H1 (cell line): ENCODE data around the gene RNF214. TPM values are rescaled to one million over a fixed set of nuclear protein-coding genes. Genes with fewer than 3 reads are reported as not detected.

ENCODE experiments used
- CTCF ChIA-PET: fragments of 300-600 bp; sonication (Branson Sonifier 250); formaldehyde crosslinking; loops from one replicate; lab custom pipeline; 2021; ENCODE audit not compliant: partially characterized antibody; lab: Charles Lee
- POLR2A ChIA-PET: fragments of 300-600 bp; sonication (Branson Sonifier 250); formaldehyde crosslinking; loops from one replicate; lab custom pipeline; 2021; ENCODE audit warnings: inconsistent platforms; ENCODE audit not compliant: partially characterized antibody; lab: Charles Lee
- DNase-seq, 2 experiments: peaks; one replicate each; pipeline versions ENCODE4 v3.0.0 to v3.0.0-alpha.2; 2010 to 2022; ENCODE audit warnings: low spot score in 2 of 2, low read depth in 1 of 2, mixed read lengths in 1 of 2
- FAIRE-seq: peaks from 2 replicates; lab custom pipeline; 2011; peaks lifted over from hg19 to GRCh38; lab: Jason Lieb, UNC
- H2AFZ ChIP-seq: 2 replicates; pipeline ENCODE4 v1.8.1; 2012; ENCODE audit warnings: low read length, inconsistent platforms
- H2AK5ac ChIP-seq: 2 replicates; pipeline ENCODE4 v1.6.1; 2013; ENCODE audit warnings: low read depth, low read length
- H2BK120ac ChIP-seq: replicated peaks from 2 replicates; pipeline ENCODE3; 2013; ENCODE audit warnings: low read depth, low read length, inconsistent platforms
- H2BK12ac ChIP-seq: 2 replicates; pipeline ENCODE4 v1.6.1; 2013; ENCODE audit warnings: low read depth, low read length
- H2BK15ac ChIP-seq: 2 replicates; pipeline ENCODE4 v1.6.1; 2013; ENCODE audit warnings: low read length
- H2BK20ac ChIP-seq: 2 replicates; pipeline ENCODE4 v1.6.1; 2013; ENCODE audit warnings: low read length
- H2BK5ac ChIP-seq: 2 replicates; pipeline ENCODE4 v1.6.1; 2013; ENCODE audit warnings: low read depth, low read length
- H3K14ac ChIP-seq: 2 replicates; pipeline ENCODE4 v1.6.1; 2013; ENCODE audit warnings: inconsistent platforms; ENCODE audit not compliant: insufficient read length
- H3K18ac ChIP-seq: 2 replicates; pipeline ENCODE4 v1.6.1; 2013; ENCODE audit warnings: low read length; ENCODE audit errors: extremely low read depth
- H3K23ac ChIP-seq: 2 replicates; pipeline ENCODE4 v1.6.1; 2013; ENCODE audit warnings: inconsistent platforms; ENCODE audit not compliant: insufficient read length
- H3K23me2 ChIP-seq: 2 replicates; pipeline ENCODE4 v1.6.1; 2013; ENCODE audit warnings: low read depth, low read length
- H3K27ac ChIP-seq: 2 replicates; pipeline ENCODE4 v1.6.1; 2011; ENCODE audit warnings: low read depth, low read length, inconsistent platforms
- H3K27me3 ChIP-seq, 4 experiments: replicated peaks in 1 of 4; 1 replicate in 1 of 4; 2 replicates in 3 of 4; pipeline versions ENCODE4 v1.6.1 to v1.8.1; 2011 to 2013; ENCODE audit warnings: low read length in 3 of 4, mild to moderate bottlenecking in 3 of 4, inconsistent platforms in 2 of 4, mixed read lengths in 2 of 4, moderate library complexity in 1 of 4; ENCODE audit not compliant: control insufficient read depth in 3 of 4, insufficient read depth in 3 of 4; ENCODE audit errors: extremely low read depth in 1 of 4
- H3K36me3 ChIP-seq, 4 experiments: 2 replicates each; pipeline versions ENCODE4 v1.6.1 to v1.8.1; 2011 to 2013; ENCODE audit warnings: mild to moderate bottlenecking in 4 of 4, low read length in 3 of 4, moderate library complexity in 2 of 4, control low read depth in 1 of 4, inconsistent platforms in 1 of 4; ENCODE audit not compliant: insufficient read depth in 4 of 4, control insufficient read depth in 2 of 4
- H3K4ac ChIP-seq: replicated peaks from 2 replicates; pipeline ENCODE3; 2013; ENCODE audit warnings: low read length, low read depth, mixed read lengths, inconsistent platforms; ENCODE audit not compliant: insufficient read length
- H3K4me1 ChIP-seq, 4 experiments: replicated peaks in 1 of 4; 1 replicate in 1 of 4; 2 replicates in 3 of 4; pipeline versions ENCODE4 v1.6.1 to v1.8.1; 2011 to 2013; ENCODE audit warnings: low read length in 3 of 4, inconsistent platforms in 2 of 4, mixed read lengths in 1 of 4; ENCODE audit not compliant: insufficient read depth in 4 of 4, control insufficient read depth in 3 of 4
- H3K4me2 ChIP-seq, 2 experiments: 2 replicates each; pipeline versions ENCODE4 v1.6.1 to v1.8.1; 2011 to 2013; ENCODE audit warnings: low read depth in 2 of 2, low read length in 2 of 2, control low read depth in 1 of 2, inconsistent platforms in 1 of 2, mild to moderate bottlenecking in 1 of 2; ENCODE audit not compliant: insufficient read depth in 1 of 2
- H3K4me3 ChIP-seq, 4 experiments: fragments of 200-600, 300-600 bp in 1 of 4; sonication (generic), shearing (Covaris generic), sonication (Bioruptor Twin) in 1 of 4; 2 replicates each; pipeline versions ENCODE4 v1.5.1 to v1.8.1; 2011 to 2016; ENCODE audit warnings: low read length in 4 of 4, low read depth in 3 of 4, control low read depth in 2 of 4, inconsistent platforms in 2 of 4, mild to moderate bottlenecking in 2 of 4, mixed read lengths in 1 of 4, moderate library complexity in 1 of 4; ENCODE audit not compliant: insufficient read depth in 2 of 4; ENCODE audit errors: extremely low read depth in 1 of 4
- H3K56ac ChIP-seq: replicated peaks from 2 replicates; pipeline ENCODE3; 2013; ENCODE audit warnings: low read depth, mild to moderate bottlenecking, mixed read lengths, low read length, inconsistent platforms; ENCODE audit not compliant: insufficient read length
- H3K79me1 ChIP-seq: 2 replicates; pipeline ENCODE4 v1.6.1; 2013; ENCODE audit warnings: low read depth, low read length, control low read depth
- H3K79me2 ChIP-seq, 2 experiments: 2 replicates each; pipeline versions ENCODE4 v1.6.1 to v1.8.1; 2012 to 2013; ENCODE audit warnings: low read length in 2 of 2, mild to moderate bottlenecking in 2 of 2, inconsistent platforms in 1 of 2; ENCODE audit not compliant: insufficient read depth in 2 of 2, control insufficient read depth in 1 of 2
- H3K9ac ChIP-seq, 4 experiments: replicated peaks in 1 of 4; 1 replicate in 1 of 4; 2 replicates in 3 of 4; pipeline versions ENCODE4 v1.6.1 to v1.8.1; 2011 to 2013; ENCODE audit warnings: low read depth in 3 of 4, low read length in 3 of 4, control low read depth in 2 of 4, mild to moderate bottlenecking in 2 of 4, moderate library complexity in 2 of 4, inconsistent platforms in 1 of 4; ENCODE audit errors: extremely low read depth in 1 of 4
- H3K9me3 ChIP-seq, 2 experiments: 2 replicates each; pipeline versions ENCODE4 v1.6.1 to v1.8.1; 2012 to 2013; ENCODE audit warnings: mild to moderate bottlenecking in 2 of 2, moderate library complexity in 2 of 2, control low read depth in 1 of 2, inconsistent platforms in 1 of 2, low read depth in 1 of 2, low read length in 1 of 2, mixed read lengths in 1 of 2; ENCODE audit not compliant: insufficient read depth in 2 of 2
- H4K20me1 ChIP-seq, 2 experiments: replicated peaks in 1 of 2; 2 replicates each; pipeline versions ENCODE3 to v1.8.1; 2011 to 2013; ENCODE audit warnings: inconsistent platforms in 2 of 2, low read length in 2 of 2, mild to moderate bottlenecking in 1 of 2; ENCODE audit not compliant: insufficient read depth in 2 of 2, control insufficient read depth in 1 of 2
- H4K5ac ChIP-seq: 2 replicates; pipeline ENCODE4 v1.6.1; 2013; ENCODE audit warnings: low read length, low read depth, mixed read lengths, inconsistent platforms; ENCODE audit not compliant: insufficient read length
- H4K8ac ChIP-seq: 2 replicates; pipeline ENCODE4 v1.8.0; 2013; ENCODE audit warnings: mild to moderate bottlenecking, moderate library complexity, low read length, inconsistent platforms; ENCODE audit not compliant: insufficient read depth; ENCODE audit errors: extremely low read depth
- H4K91ac ChIP-seq: replicated peaks from 2 replicates; pipeline ENCODE3; 2013; ENCODE audit warnings: low read length, mixed read lengths, inconsistent platforms; ENCODE audit not compliant: insufficient read length
- CHD1 ChIP-seq: IDR thresholded peaks from 2 replicates; pipeline ENCODE4 v1.6.1; 2012; ENCODE audit warnings: low read depth, low read length, improper control_type of control experiment
- SAP30 ChIP-seq: fragments of 300-600 bp; sonication (generic); IDR thresholded peaks from 2 replicates; pipeline ENCODE4 v1.7.1; 2012; ENCODE audit warnings: low read length, moderate library complexity, mild to moderate bottlenecking, inconsistent platforms; ENCODE audit not compliant: insufficient read depth, insufficient replicate concordance
- WGBS, 2 experiments: shearing (Covaris generic) in 1 of 2; methylation state at CpG; one replicate each; pipeline versions ENCODE4 v1.1.6 to v1.1.7; 2013 to 2015; ENCODE audit warnings: low lambda C conversion rate in 2 of 2, mixed read lengths in 2 of 2, inconsistent platforms in 1 of 2, low coverage in 1 of 2, missing lambda C conversion rate in 1 of 2; ENCODE audit not compliant: insufficient replicate concordance in 2 of 2, insufficient coverage in 1 of 2, insufficient read length in 1 of 2; ENCODE audit errors: extremely low coverage in 1 of 2, missing lambda C conversion rate in 1 of 2; 5-methylcytosine and 5-hydroxymethylcytosine counted together
- polyA plus RNA-seq, 7 experiments: library from polyadenylated mRNA; depleted of rRNA in 3 of 7; stranded (reverse) in 5 of 7; unstranded in 2 of 7; fragments of >200 nt in 5 of 7; fragments of 200-250 nt in 2 of 7; gene quantifications; 1 replicate in 5 of 7; 2 replicates in 1 of 7; 4 replicates in 1 of 7; pipeline versions ENCODE4 v1.2.1 to v1.2.3, GENCODE V29; 2011 to 2013; ENCODE audit warnings: missing spikeins in 2 of 7, mixed read lengths in 2 of 7
- total RNA-seq: library from RNA; stranded (reverse); fragmentation: NEBNext Ultra II Directional; extraction: Animal tissue kit (Norgen Biotek cat#: 25700); gene quantifications from 2 replicates; pipeline ENCODE4 v1.2.1, GENCODE V29; 2021

The RNF214 gene
- total and polyA plus RNA-seq, 2 of the 8 experiments (the other 6 are each of a cell fraction or from before 2014, with no cell fraction given), result 34.9 to 35.6 TPM

GRCh38 chr11:117230999-117231841 is 1.3 kb upstream of the RNF214 start:
- Histone ChIP-seq H3K4me2 (peak overlapping the region; percentile 93 to 96), H4K91ac (no peak overlapping the region), H2BK5ac (no peak overlapping the region), H3K23ac (no peak overlapping the region), H3K79me2 (peaks cover 0 to 38% of the 10 kb centered on the region in 2 experiments; a peak in 2 of 4 replicates), H3K27ac (no peak overlapping the region), H2AK5ac (no peak overlapping the region), H3K4me3 (peak overlapping the region; percentile 76 to 100 (median 96)), H2BK12ac (no peak overlapping the region), H3K4ac (no peak overlapping the region), H2BK120ac (no peak overlapping the region), H3K79me1 (peaks cover 7% of the 10 kb centered on the region; the same call in 1 of the 2 replicates), H3K23me2 (peaks cover 7% of the 10 kb centered on the region), H3K36me3 (peaks cover 4 to 13% (median 7%) of the 10 kb centered on the region in 4 experiments; a peak in 7 of 8 replicates), H3K56ac (peak overlapping the region; percentile 36), H4K20me1 (peaks cover 1 to 2% of the 10 kb centered on the region in 2 experiments), H2AFZ (no peak overlapping the region), H3K27me3 (no peaks in the 10 kb centered on the region), H3K9me3 (no peaks in the 10 kb centered on the region), H3K4me1 (peaks cover 0 to 8% (median 2%) of the 10 kb centered on the region in 4 experiments; a peak in 3 of 7 replicates), H3K9ac (peak overlapping the region in 3 of 4 experiments; percentile 0 to 72 (median 67); a peak in 5 of 7 replicates), H3K14ac (no peak overlapping the region), H2BK20ac (no peak overlapping the region), H4K5ac (peak overlapping the region; percentile 55), H2BK15ac (no peak overlapping the region), H3K18ac (no peak overlapping the region), H4K8ac (no peak overlapping the region)
- CTCF ChIA-PET, result interaction anchor here (0.8 to 25.0 kb wide), 12 partner anchors 11 to 495 kb away, joined by 3 to 449 read pairs (median 4); partner anchors contain the start of genes SIDT2 and TAGLN
- FAIRE-seq (no peak), DNase-seq (no peak)
- POLR2A ChIA-PET, result interaction anchor here (0.7 to 6.0 kb wide), 9 partner anchors 9 to 444 kb away, joined by 3 to 53 read pairs (median 3); partner anchors contain the start of genes PAFAH1B2 and SIDT2
- peak; percentile 46 for TF ChIP-seq SAP30
- TF ChIP-seq CHD1, result no peak
- WGBS, 2 experiments, result 31 to 100% methylated on average over 1 to 8 of the region's 14 CpGs
